GM18505 (cell line): ENCODE results near the gene FASTKD2.

Experiments used
- ATAC-seq: cut with Tn5 transposase; IDR thresholded peaks from one replicate; pipeline ENCODE4 v1.9.1; 2021; ENCODE audit not compliant: unreplicated experiment
- POLR2A ChIP-seq: IDR thresholded peaks from 4 replicates; pipeline ENCODE4 v1.6.1; 2011; ENCODE audit warnings: borderline replicate concordance; ENCODE audit not compliant: insufficient read depth, insufficient read length; ENCODE audit errors: extremely low read depth

Gene FASTKD2

GRCh38 chr2:206765242-206766056 lies at the start of gene FASTKD2, which contains the start of gene MDH1B:
TSS of gene FASTKD2 (plus strand) at chr2:206765606. CDS start at chr2:206766694, 1,088 bp downstream.
TSS of gene MDH1B (minus strand) at chr2:206765328. CDS start at chr2:206765271, 57 bp downstream.
- peak; percentile 92 for ATAC-seq

DNA sequence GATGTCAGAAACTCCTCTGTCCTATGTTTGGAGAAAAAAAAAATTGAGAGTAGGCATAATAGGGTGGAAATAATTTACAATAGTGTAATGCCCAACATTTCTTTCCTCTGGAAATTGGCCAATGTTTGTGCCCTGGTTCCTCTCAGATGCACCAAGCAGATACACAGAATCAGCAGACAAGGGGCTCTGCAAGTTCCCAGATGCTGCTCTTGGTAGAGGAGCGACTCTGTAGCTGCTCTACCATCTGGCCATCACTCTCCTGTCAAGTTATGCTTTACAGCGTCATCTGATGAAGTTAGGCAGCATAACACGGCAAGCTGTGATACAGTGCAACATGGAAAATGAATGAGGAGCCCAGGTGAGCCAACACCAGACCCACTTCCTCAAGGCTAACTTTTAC lies 48.8 kb upstream of the FASTKD2 start:
- no peak for TF ChIP-seq POLR2A
- no peak for ATAC-seq

More at GRCh38 chr2:206765242-206766056, at the start of gene FASTKD2, which contains the start of gene MDH1B:
- TF ChIP-seq POLR2A = peak; percentile 81

- no peak for TF ChIP-seq POLR2A
- ATAC-seq = no peak
These were observed 47.1 kb upstream of the FASTKD2 start, which contains the start of gene DYTN for GRCh38 chr2:206718296-206718695. TSS of gene DYTN (minus strand) at chr2:206718396. CDS start at chr2:206718279, 117 bp downstream.

DNA sequence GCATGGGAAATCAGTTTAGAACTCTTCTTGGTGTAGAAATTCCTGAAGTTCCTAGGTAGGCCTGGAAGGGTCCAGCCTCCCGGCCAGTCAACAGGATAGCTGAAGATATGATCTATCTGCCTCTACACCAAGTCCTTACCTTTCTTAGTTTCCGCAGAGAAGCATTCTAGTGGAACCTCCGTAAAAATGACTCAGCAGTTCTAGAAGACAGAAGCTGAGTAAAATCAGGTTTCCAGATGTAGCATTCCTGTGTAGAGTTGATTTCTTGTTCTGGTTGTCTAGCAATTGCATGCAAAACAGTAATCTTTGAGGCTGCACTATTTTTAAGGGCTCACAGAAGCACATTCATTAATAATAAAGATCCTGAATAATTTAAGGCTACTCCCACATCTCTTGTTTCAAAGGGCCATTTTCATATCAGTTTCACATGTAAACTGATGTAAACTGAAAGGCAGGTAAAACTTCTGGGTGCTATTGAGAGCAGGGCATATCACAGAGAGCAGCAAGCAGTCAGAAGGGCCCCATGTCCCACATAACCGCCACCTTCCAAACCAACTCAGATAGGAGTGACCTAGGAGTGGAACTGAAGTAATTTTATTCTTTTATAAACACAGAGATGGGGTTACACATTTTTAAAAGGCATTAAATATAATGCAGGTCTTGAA lies 44.0 kb upstream of the FASTKD2 start:
- no peak for ATAC-seq

GRCh38 chr2:206723288-206723687 lies 42.1 kb upstream of the FASTKD2 start:
- ATAC-seq = no peak
- TF ChIP-seq POLR2A = no peak

More for the DNA sequence above, 44.0 kb upstream of the FASTKD2 start:
- no peak for TF ChIP-seq POLR2A

DNA sequence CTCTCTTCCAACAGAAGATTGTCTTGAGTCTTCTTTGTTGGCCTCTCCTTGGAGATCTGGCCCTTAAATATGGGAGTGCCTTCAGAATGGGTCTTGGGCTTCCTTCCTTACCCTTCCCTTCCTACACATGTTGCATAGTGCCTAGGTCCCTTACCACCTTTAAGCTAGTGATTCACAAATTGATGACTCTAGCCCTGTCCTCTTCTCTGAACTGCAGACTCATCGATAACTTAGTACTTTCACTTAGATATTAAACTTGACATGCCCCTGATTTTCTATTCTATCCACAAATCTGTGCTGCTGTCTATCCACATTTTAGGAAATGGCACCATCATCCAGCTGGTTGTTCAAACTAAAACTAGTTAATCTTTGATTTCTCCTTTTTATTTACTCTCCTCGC lies 38.1 kb upstream of the FASTKD2 start:
- ATAC-seq = no peak
- no peak for TF ChIP-seq POLR2A

- no peak for TF ChIP-seq POLR2A
- no peak for ATAC-seq
These were observed 36.9 kb upstream of the FASTKD2 start for GRCh38 chr2:206728277-206729199.

DNA sequence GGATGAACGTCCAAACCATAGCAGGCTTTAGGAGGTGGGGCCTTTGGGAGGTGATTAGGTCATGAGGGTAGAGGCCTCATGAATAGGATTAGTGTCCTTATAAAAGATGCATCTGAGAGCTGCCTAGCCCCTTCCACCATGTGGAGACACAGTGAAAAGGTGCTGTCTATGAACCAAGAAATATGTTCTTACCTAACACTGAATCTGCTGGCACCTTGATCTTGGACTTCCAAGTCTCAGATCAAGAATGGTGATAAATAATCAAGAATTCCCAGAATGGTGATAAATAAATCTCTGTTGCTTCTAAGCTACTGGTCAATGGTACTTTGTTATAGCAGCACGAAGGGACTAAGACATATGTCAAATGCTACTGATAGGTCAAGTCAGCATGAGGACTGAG lies 32.1 kb upstream of the FASTKD2 start:
- no peak for TF ChIP-seq POLR2A
- ATAC-seq = no peak

DNA sequence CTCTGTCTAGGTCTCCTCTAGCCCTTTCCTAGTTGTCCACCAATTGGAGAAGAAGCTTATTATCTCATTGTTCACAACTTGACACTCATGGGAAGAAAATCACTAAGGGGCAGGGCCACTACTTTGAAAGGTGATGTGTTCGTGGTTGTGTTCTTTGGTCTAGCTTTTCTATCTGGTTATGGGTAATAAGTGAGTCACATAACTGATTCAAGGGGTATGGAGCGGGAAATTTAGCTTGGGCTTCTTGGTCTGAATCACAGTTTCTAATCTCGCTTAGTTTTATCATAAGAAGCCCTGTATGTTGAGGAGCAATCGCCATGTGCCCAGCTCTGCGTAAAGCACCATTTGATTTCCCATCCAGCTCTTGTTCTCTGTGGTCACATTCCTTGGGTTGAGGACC lies 28.5 kb upstream of the FASTKD2 start:
- no peak for ATAC-seq
- no peak for TF ChIP-seq POLR2A

DNA sequence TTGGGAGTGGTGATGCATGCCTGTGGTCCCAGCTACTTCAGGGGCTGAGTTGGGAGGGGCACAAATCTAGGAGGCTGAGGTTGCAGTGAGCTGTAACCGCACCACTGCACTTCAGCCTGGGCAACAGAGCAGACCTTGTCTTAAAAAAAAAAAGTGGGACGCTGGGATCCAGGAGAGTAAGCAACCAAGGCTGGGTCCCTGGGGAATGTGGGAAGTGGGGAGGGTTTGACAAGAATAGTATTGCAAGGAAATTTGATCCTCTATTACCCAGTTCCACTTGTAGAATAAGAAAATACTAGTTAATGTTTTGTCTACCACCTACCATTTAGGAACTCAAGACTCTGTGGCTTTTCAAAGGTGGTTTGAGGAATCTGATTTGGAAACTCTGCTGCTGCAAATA lies 26.1 kb upstream of the FASTKD2 start:
- no peak for TF ChIP-seq POLR2A
- no peak for ATAC-seq

GRCh38 chr2:206740800-206741199 lies 24.6 kb upstream of the FASTKD2 start:
- no peak for ATAC-seq
- no peak for TF ChIP-seq POLR2A

DNA sequence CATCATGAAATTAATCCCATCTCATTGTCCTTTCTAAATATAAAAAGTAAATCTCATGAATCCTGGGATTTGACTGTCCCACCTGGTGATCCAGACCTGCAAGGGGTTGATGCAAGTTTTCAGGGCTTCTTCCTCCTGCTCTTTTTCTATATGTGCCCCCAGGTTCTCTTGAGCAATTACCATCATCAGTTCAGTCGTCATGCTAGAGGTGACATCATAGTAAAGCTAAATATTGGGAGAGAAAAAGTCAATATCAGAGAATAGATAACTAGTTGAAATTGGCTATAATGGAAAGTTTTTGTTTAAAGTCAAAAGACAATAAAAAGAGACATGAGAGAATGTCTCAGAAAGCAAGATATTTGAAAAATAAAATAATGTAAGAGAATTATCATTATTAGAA lies 8.6 kb upstream of the FASTKD2 start:
- TF ChIP-seq POLR2A = no peak
- ATAC-seq = no peak

GRCh38 chr2:206764673-206765241 lies 649 bp upstream of the FASTKD2 start:
- no peak for ATAC-seq
- no peak for TF ChIP-seq POLR2A
